Mucosa of stomach (tissue), 1 donor: ENCODE measurements around the gene SHANK2.

Experiments used
- H3K27me3 ChIP-seq: one replicate; pipeline ENCODE4 v1.7.0; 2013; ENCODE audit warnings: mild to moderate bottlenecking, low read length; ENCODE audit not compliant: control insufficient read depth, insufficient read depth
- H3K36me3 ChIP-seq: one replicate; pipeline ENCODE4 v1.7.0; 2013; ENCODE audit warnings: low read length; ENCODE audit not compliant: control insufficient read depth, insufficient read depth
- H3K4me1 ChIP-seq: one replicate; pipeline ENCODE4 v1.7.0; 2013; ENCODE audit warnings: mild to moderate bottlenecking, low read length; ENCODE audit not compliant: control insufficient read depth, insufficient read depth
- H3K4me3 ChIP-seq: one replicate; pipeline ENCODE4 v1.7.0; 2013; ENCODE audit warnings: low read length
- H3K9ac ChIP-seq: one replicate; pipeline ENCODE4 v1.7.0; 2013; ENCODE audit warnings: mild to moderate bottlenecking, low read length, moderate library complexity
- H3K9me3 ChIP-seq: one replicate; pipeline ENCODE4 v1.7.0; 2013; ENCODE audit warnings: mild to moderate bottlenecking, low read length, moderate library complexity; ENCODE audit not compliant: control insufficient read depth
- donor health status: Pancreatic carcinoma.

SHANK2 gene

DNA sequence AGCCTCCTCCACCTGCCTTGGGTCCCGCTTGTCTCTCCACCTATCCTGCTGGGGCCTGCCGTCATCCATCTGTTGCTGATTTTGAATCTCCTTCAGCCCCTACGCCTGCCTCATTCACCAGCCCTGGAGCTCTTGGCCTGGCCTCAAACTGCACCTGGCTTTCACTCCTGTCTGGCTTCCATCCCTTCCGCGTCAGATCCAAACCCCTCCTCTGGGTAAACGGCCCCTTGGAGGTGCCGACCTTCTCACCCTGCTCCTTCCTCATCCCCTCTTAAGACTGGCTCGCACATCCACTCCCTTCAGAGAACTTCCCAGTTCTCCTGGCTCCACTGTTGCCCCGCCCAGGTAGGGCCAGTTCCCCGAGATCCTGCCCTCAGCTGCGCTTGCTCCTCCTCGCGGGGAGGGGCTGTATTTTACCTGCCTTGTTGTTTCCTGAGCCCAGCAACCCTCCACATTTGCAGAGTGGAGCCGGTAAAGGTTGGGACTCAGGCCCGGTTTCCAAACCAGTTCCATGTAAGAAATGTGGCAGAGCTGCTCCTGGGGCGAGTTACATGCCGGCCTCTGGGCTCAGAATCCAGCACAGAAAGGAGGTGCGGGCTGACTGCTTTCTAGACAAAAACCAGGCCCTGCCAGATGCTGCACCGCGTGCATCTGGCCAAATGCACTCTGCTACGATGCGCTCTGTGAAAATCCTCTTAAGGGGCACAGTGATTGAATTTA lies 13.9 kb upstream of the SHANK2 start:
- H3K9ac ChIP-seq, result peak overlapping the region; percentile 20

DNA sequence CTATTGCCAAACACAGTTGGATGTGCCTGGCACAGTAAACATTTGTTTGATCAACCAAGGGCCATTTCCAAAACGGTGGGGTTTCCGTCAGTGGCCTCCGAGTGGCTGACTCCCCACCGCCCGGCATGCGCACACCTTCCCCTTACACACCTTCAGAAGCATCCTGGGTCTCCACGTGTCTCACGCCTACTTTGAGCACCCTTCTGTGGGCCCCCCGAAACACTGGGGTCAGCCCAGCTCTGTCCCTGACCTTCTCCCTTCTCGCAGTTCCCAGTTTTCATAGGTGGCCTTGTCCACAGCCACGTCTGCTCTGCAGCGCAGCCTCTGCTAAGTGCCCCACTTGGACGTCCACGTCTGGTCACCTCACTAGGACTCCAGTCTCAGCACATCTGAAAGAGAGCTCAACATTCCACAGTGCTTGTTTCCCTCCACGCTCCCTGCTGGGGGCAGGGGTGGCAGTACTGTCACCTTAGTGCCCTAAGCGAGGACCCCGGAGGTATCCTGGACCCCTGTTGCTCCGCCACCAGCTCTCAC lies 13.2 kb upstream of the SHANK2 start:
- Histone ChIP-seq H3K27me3 (no peaks in the 10 kb centered on the region), H3K4me3 (no peak overlapping the region), H3K36me3 (no peaks in the 10 kb centered on the region), H3K4me1 (peaks cover 16% of the 10 kb centered on the region), H3K9me3 (no peaks in the 10 kb centered on the region), H3K9ac (peak overlapping the region; percentile 20)

More for the DNA sequence above, 13.9 kb upstream of the SHANK2 start:
- Histone ChIP-seq H3K4me3 (peak overlapping the region; percentile 17), H3K9me3 (no peaks in the 10 kb centered on the region), H3K36me3 (no peaks in the 10 kb centered on the region), H3K27me3 (no peaks in the 10 kb centered on the region), H3K4me1 (peaks cover 16% of the 10 kb centered on the region)

GRCh38 chr11:71263386-71263785 lies 11.0 kb upstream of the SHANK2 start:
- no peak overlapping the region for H3K4me3 ChIP-seq
- no peak overlapping the region for H3K9ac ChIP-seq
- H3K9me3 ChIP-seq, result no peaks in the 10 kb centered on the region
- H3K36me3 ChIP-seq, result no peaks in the 10 kb centered on the region
- no peaks in the 10 kb centered on the region for H3K27me3 ChIP-seq
- H3K4me1 ChIP-seq, result peaks cover 9% of the 10 kb centered on the region

DNA sequence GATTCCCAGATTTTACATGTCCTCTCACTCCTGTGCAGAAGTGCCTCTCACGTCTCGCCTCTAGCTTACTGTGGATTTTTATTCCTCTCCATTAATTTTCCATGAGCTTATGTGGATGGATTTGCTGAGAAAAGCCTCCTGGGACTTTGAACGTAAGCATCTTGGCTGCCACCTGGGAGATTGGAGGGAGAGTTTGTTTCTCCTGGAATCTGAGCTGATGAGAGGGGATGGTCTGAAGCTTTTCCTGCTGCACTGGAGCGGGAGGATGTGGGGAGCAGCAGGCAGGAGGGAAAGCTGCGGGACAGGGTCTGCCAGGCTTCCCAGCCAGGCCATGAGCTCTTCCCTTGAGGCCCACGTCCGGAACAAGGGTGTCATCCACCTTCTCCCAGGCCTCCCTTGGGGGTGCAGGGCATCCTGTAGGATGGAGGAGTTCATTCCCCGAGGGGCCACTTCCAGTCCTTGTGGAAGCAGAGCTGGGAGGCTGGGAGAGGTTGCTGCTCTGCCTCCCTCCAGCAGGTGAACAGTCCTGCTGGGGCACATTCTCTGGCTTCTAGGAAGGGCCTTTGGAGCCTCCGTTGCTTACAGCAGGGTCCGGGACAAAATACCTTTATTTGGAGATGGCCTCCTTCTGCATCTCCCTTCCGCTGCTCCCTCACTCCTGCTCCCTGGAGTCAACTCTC lies 3.6 kb upstream of the SHANK2 start:
- Histone ChIP-seq H3K9ac (no peak overlapping the region), H3K27me3 (no peaks in the 10 kb centered on the region), H3K9me3 (no peaks in the 10 kb centered on the region), H3K4me3 (no peak overlapping the region), H3K4me1 (peaks cover 17% of the 10 kb centered on the region), H3K36me3 (no peaks in the 10 kb centered on the region)

DNA sequence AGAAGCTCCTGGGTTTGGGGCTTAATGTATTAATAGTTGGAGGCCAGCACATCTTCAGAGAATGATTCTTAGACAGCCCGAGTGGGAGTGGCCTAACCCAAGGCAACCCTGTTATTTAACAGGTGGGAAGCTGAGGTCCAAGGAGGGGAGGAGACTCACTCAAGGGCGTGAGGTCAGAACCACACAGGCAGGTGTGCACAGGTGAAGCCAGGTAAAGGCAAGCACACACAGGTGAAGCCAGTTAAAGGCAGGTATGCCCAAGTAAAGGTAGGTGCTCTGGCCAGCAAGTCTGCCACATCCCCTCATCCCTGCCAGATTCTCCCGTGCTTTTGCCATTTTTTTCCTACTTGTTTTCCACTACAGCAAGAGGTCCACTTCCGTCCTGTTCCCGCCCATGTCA lies 2.9 kb upstream of the SHANK2 start:
- H3K9ac ChIP-seq, result no peak overlapping the region
- H3K9me3 ChIP-seq, result no peaks in the 10 kb centered on the region
- H3K4me3 ChIP-seq, result no peak overlapping the region
- no peaks in the 10 kb centered on the region for H3K36me3 ChIP-seq
- peaks cover 23% of the 10 kb centered on the region for H3K4me1 ChIP-seq
- H3K27me3 ChIP-seq, result no peaks in the 10 kb centered on the region

- Histone ChIP-seq H3K9ac (no peak overlapping the region), H3K27me3 (peaks cover 7% of the 10 kb centered on the region), H3K9me3 (no peaks in the 10 kb centered on the region), H3K36me3 (no peaks in the 10 kb centered on the region), H3K4me1 (peaks cover 36% of the 10 kb centered on the region), H3K4me3 (no peak overlapping the region)
Measured at GRCh38 chr11:71253794-71254193, 1.4 kb upstream of the SHANK2 start.

DNA sequence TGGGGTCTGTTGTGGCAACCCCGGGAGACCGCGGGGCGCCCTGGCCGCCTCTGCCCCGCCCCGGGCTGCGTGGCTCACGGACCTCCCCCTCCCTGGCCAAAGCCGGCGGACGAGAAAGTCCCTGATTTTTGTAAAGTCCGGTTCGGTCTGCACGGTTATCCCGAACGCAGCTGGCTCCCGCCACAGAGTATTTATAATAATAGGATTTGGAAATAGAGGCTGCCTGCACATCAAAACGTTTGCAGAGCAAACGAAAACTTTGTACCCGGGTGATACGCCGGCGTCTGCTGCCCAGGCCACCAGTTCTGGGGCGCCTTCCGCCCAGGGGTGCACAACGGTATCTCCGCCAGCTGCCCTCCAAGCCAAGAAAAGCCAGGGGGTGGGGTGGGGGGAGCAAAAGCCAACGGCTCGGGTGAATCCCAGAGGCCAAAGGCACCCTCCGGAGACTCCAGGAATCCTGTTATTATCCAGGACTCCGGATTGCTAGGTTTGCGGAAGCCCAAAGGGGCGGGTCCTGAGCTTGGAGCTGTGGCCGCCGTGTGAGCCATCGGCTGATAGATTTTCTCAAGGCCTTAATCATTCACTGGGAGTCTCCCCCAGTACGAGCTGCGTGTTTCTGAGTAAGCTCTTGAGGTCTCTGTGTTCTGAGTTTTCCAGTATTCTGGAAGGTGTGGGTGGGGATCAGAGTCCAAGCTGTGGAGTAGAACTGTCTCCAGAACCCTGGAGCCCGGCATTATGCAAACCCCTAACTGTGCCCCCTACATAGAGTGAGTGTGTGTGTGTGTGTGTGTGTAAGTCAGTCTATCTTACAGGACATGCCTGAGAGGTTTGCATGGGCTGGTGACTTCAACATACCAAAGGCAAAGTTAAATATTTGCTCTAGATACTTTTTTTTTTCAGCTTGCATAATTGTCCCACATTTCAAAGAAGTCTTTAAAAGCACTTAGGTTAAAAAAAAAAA lies 673 bp upstream of the SHANK2 start:
- Histone ChIP-seq H3K4me3 (peak overlapping the region; percentile 57), H3K9ac (peak overlapping the region; percentile 47), H3K27me3 (peaks cover 7% of the 10 kb centered on the region)

GRCh38 chr11:71251761-71252268 lies 562 bp downstream of the SHANK2 start:
- H3K4me3 ChIP-seq, result peak overlapping the region; percentile 56
- peak overlapping the region; percentile 86 for H3K9ac ChIP-seq
- H3K9me3 ChIP-seq, result no peaks in the 10 kb centered on the region
- no peaks in the 10 kb centered on the region for H3K36me3 ChIP-seq
- peaks cover 36% of the 10 kb centered on the region for H3K4me1 ChIP-seq
- peaks cover 7% of the 10 kb centered on the region for H3K27me3 ChIP-seq

More for the DNA sequence above, 673 bp upstream of the SHANK2 start:
- Histone ChIP-seq H3K36me3 (no peaks in the 10 kb centered on the region), H3K4me1 (peaks cover 36% of the 10 kb centered on the region), H3K9me3 (no peaks in the 10 kb centered on the region)

- Histone ChIP-seq H3K27me3 (peaks cover 7% of the 10 kb centered on the region), H3K36me3 (no peaks in the 10 kb centered on the region), H3K9ac (peak overlapping the region; percentile 36), H3K4me1 (peaks cover 36% of the 10 kb centered on the region), H3K4me3 (peak overlapping the region; percentile 2), H3K9me3 (no peaks in the 10 kb centered on the region)
Measured at GRCh38 chr11:71251151-71251721, 1.1 kb downstream of the SHANK2 start.

DNA sequence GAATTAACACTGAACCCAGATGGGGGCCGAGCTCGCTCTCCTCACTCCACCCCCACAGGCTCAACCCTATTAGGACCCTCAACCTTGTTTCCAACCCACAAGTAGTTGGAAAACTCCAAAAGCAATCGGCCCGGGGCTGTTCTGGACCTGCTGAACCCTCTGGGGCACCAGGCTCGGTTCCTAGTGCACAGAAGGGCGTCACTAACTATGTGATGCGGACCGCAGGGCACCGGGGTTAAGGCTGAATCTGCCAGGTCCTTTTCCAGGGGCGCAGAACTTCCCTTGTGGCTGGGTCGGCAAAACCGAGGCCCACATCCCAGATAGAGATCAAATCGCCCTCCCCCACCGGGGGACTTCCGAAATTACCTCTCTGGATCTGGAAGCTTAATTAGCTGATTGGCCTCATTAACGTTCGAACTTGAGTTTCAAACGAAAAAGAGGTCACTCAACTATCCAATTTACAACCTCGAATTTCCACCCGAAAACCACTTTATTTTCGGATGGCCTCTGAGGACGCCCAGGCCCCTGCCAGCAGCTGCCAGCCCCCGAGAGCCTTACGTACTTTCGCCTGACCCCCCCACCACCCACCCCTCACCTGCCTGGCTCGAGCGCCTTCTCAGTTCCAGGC lies 1.7 kb downstream of the SHANK2 start:
- Histone ChIP-seq H3K4me1 (peaks cover 35% of the 10 kb centered on the region), H3K27me3 (peaks cover 7% of the 10 kb centered on the region), H3K9me3 (no peaks in the 10 kb centered on the region), H3K9ac (peak overlapping the region; percentile 36), H3K36me3 (no peaks in the 10 kb centered on the region), H3K4me3 (peak overlapping the region; percentile 2)

GRCh38 chr11:71249301-71249700 lies 3.1 kb downstream of the SHANK2 start:
- H3K4me3 ChIP-seq, result no peak overlapping the region
- no peak overlapping the region for H3K9ac ChIP-seq
- H3K4me1 ChIP-seq, result peaks cover 31% of the 10 kb centered on the region
- no peaks in the 10 kb centered on the region for H3K36me3 ChIP-seq
- no peaks in the 10 kb centered on the region for H3K9me3 ChIP-seq
- H3K27me3 ChIP-seq, result peaks cover 7% of the 10 kb centered on the region
